ENCODE data around the gene RDH14. TPM values are rescaled to one million over a fixed set of nuclear protein-coding genes. Genes with fewer than 3 reads are reported as not detected.

Gene RDH14
- total RNA-seq, 4 donors from 2014 or later: 14.9 to 21.3 (median 18.3) TPM

DNA sequence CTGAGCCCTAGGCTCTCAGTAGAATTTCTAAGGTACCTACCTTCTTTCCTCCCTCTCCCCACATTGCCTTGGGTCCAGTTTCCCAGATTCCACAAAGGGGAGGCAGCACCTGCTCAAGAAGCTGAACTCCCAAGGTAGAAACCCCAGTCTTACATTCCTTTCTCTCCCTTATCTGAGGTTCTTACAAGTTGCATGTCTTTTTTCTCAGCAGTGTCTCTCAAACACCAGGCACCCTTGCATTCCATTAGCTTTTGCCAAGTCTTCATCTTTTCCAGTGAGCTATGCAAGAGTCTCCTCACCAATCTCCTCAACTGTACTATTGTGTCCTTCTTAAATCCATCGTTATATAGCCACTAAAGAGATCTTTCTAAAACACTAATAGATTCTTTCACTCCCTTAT lies 33.0 kb upstream of the RDH14 start:
- no peak for DNase-seq
- no peak overlapping the region for H3K27ac ChIP-seq
- TF ChIP-seq, protein P1, sequence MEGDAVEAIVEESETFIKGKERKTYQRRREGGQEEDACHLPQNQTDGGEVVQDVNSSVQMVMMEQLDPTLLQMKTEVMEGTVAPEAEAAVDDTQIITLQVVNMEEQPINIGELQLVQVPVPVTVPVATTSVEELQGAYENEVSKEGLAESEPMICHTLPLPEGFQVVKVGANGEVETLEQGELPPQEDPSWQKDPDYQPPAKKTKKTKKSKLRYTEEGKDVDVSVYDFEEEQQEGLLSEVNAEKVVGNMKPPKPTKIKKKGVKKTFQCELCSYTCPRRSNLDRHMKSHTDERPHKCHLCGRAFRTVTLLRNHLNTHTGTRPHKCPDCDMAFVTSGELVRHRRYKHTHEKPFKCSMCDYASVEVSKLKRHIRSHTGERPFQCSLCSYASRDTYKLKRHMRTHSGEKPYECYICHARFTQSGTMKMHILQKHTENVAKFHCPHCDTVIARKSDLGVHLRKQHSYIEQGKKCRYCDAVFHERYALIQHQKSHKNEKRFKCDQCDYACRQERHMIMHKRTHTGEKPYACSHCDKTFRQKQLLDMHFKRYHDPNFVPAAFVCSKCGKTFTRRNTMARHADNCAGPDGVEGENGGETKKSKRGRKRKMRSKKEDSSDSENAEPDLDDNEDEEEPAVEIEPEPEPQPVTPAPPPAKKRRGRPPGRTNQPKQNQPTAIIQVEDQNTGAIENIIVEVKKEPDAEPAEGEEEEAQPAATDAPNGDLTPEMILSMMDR (IDR thresholded peaks at IDR 0.05): no peak
- no peak for TF ChIP-seq POLR2A (IDR thresholded peaks at IDR 0.05)
- H3K4me1 ChIP-seq: no peaks in the 10 kb centered on the region
- no peaks in the 10 kb centered on the region for H3K27me3 ChIP-seq
- no peak overlapping the region for H3K4me3 ChIP-seq
- H3K36me3 ChIP-seq: no peaks in the 10 kb centered on the region
- no peaks in the 10 kb centered on the region for H3K9me3 ChIP-seq

DNA sequence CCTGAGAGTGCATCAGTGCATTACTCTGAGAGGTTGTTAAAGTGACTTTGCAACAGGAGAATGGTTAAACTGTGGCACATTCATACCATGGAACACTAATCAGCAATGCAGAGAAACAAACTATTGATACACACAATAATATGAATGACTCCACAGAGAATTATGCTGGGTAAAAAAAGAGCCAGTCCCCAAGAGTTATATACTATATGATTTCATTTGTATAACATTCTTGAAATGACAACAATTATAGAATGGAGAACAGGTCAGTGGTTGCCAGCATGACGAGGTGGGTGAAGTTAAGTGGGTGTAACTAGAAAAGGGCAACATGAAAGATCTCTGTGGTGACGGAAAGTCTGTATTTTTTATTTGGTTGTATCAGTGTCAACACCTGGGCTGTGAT lies 31.9 kb upstream of the RDH14 start:
- no peak for TF ChIP-seq POLR2A (IDR thresholded peaks at IDR 0.05)
- TF ChIP-seq, protein P1 (IDR thresholded peaks at IDR 0.05): no peak
- DNase-seq: no peak
- Histone ChIP-seq H3K27ac (no peak overlapping the region), H3K4me1 (no peaks in the 10 kb centered on the region), H3K27me3 (no peaks in the 10 kb centered on the region), H3K4me3 (no peak overlapping the region), H3K36me3 (no peaks in the 10 kb centered on the region), H3K9me3 (no peaks in the 10 kb centered on the region)

DNA sequence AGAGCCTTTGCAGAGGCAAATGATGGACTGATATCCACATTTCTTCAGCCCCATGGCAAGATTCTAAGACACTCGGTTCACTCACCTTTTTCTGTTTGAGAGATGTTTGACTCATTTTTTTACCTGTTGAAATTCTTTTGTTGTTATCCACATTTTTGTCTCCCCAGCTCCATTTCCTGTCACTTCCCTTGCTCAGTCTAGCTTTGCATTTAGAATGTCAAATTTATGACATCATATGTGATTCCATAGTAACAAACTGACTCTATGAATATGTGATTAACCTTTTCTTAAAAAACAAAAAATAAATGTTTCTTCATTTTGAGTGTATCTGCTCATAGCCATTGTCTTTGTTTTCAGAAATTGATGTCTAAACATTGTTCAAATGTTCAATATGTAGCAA lies 28.9 kb upstream of the RDH14 start, which contains the start of gene NT5C1B:
Gene NT5C1B, minus strand, starts transcription at position 216 of the 400 bp plus-strand sequence. Its CDS starts 101 bp downstream, at position 115.
- Histone ChIP-seq H3K4me1 (no peaks in the 10 kb centered on the region), H3K27ac (no peak within 1 kb of the TSS), H3K36me3 (no peaks in the 10 kb centered on the region), H3K9me3 (no peaks in the 10 kb centered on the region), H3K4me3 (no peak within 1 kb of the TSS), H3K27me3 (no peaks in the 10 kb centered on the region)
- no peak for DNase-seq
- TF ChIP-seq, protein P1 (IDR thresholded peaks at IDR 0.05): no peak

DNA sequence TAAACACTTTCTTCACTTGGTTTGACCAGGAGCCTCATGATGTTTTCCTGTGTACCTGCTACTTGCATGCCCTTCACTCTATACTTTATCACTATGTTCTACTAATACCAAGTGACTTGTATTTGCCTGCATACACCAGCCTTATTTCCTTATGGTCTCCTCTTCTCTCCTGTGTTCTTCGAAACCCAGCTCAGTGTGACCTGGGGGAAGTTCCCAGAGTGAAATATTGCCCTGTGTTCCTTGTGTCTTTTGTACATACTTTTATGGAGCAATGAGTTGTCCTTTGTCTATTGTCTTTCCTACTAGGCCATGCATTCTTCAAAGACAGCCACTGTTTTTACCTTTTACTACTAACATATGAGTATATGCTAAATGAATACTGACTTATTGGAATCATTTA lies 28.3 kb upstream of the RDH14 start:
- DNase-seq: no peak
- no peak overlapping the region for H3K4me3 ChIP-seq
- no peaks in the 10 kb centered on the region for H3K4me1 ChIP-seq
- no peaks in the 10 kb centered on the region for H3K36me3 ChIP-seq
- H3K9me3 ChIP-seq: no peaks in the 10 kb centered on the region
- H3K27ac ChIP-seq: no peak overlapping the region
- TF ChIP-seq, protein P1 (IDR thresholded peaks at IDR 0.05): no peak
- no peak for TF ChIP-seq POLR2A (IDR thresholded peaks at IDR 0.05)
- H3K27me3 ChIP-seq: no peaks in the 10 kb centered on the region

DNA sequence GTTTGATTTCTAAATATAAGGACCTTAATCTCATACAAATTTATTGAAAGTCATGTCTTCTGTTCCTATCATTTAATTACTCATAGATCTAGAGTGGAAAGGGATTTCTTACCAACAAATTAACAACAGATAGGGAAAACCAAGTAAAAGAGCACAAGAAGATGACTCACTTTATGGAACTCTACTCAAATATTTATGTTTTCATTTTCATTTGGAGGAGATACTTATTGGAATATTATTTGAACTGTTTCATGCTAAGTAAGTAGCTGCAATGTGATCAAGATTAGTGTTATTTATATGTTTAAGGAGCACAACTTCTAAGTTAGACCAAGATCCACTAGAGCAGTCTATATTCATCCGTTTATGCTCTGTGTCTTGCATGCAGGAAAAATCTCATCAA lies 27.6 kb upstream of the RDH14 start:
- no peaks in the 10 kb centered on the region for H3K27me3 ChIP-seq
- no peak for DNase-seq
- H3K36me3 ChIP-seq: no peaks in the 10 kb centered on the region
- no peaks in the 10 kb centered on the region for H3K4me1 ChIP-seq
- TF ChIP-seq, protein P1 (IDR thresholded peaks at IDR 0.05): no peak
- no peak for TF ChIP-seq POLR2A (IDR thresholded peaks at IDR 0.05)
- no peak overlapping the region for H3K27ac ChIP-seq
- no peaks in the 10 kb centered on the region for H3K9me3 ChIP-seq
- H3K4me3 ChIP-seq: no peak overlapping the region

DNA sequence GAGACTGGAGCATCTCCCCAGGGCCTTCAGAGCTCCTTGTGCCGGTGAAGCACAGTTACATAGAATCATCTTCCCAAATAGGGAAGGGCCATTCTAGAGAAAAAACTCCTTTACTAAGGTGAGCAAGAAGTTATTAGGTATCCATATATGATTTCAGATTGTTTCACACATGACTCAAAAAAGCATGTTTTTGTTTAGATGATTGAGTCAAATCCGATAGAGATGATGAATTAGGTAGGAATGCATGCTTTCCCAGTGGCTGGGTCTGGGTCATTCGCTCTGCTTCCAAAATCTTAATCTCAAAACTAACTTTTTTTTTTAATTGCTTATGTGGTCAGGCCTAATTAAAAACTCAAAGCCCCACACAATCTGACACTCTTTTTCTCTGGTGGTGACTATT lies 25.1 kb upstream of the RDH14 start:
- Histone ChIP-seq H3K4me1 (no peaks in the 10 kb centered on the region), H3K4me3 (no peak overlapping the region), H3K9me3 (no peaks in the 10 kb centered on the region), H3K27me3 (no peaks in the 10 kb centered on the region), H3K27ac (no peak overlapping the region), H3K36me3 (no peaks in the 10 kb centered on the region)
- no peak for TF ChIP-seq POLR2A (IDR thresholded peaks at IDR 0.05)
- TF ChIP-seq, protein P1 (IDR thresholded peaks at IDR 0.05): no peak
- no peak for DNase-seq
